GM21390 (cell line): ENCODE results near the gene VAT1L.
A peak's percentile ranks its signal among the peaks of the same experiment; 100 is the strongest.
"Not testable (repeated sequence)": the region's sequence is repeated elsewhere in the genome, so short reads cannot be mapped to it uniquely, and the experiment has no call there.

Experiments
- ATAC-seq: cut with Tn5 transposase; IDR thresholded peaks from one replicate; pipeline ENCODE4 v1.9.1; 2021; ENCODE audit not compliant: unreplicated experiment

Gene VAT1L

GRCh38 chr16:77987810-77988209, 199.4 kb downstream of the VAT1L start:
- ATAC-seq, result no peak

- ATAC-seq, result no peak
Measured at GRCh38 chr16:77989846-77990245, 201.5 kb downstream of the VAT1L start.

GRCh38 chr16:77991701-77992100, 203.3 kb downstream of the VAT1L start:
- ATAC-seq, result no peak

- not testable (repeated sequence) for ATAC-seq
Measured at GRCh38 chr16:77992381-77992780, 204.0 kb downstream of the VAT1L start.

- no peak for ATAC-seq
Measured at GRCh38 chr16:77993111-77993985, 205.0 kb downstream of the VAT1L start.

- no peak for ATAC-seq
Measured at GRCh38 chr16:77995843-77996455, 207.6 kb downstream of the VAT1L start.

GRCh38 chr16:77998350-77999023, 210.1 kb downstream of the VAT1L start:
- no peak for ATAC-seq

GRCh38 chr16:78001451-78002025, 213.2 kb downstream of the VAT1L start:
- no peak for ATAC-seq

GRCh38 chr16:78002915-78003538, 214.7 kb downstream of the VAT1L start:
- peak; percentile 100 for ATAC-seq

- ATAC-seq, result no peak
Measured at GRCh38 chr16:78004517-78004916, 216.2 kb downstream of the VAT1L start.

- no peak for ATAC-seq
Measured at GRCh38 chr16:78005881-78006280, 217.5 kb downstream of the VAT1L start.

- ATAC-seq, result no peak
Measured at GRCh38 chr16:78007121-78007520, 218.8 kb downstream of the VAT1L start.

GRCh38 chr16:78022347-78023060, 234.1 kb downstream of the VAT1L start, which contains the start of gene CLEC3A:
CLEC3A (plus strand) TSS chr16:78022548; CDS start chr16:78022627, 79 bp downstream.
- no peak for ATAC-seq

GRCh38 chr16:78024159-78024558, 235.8 kb downstream of the VAT1L start:
- ATAC-seq, result no peak

GRCh38 chr16:78025631-78026030, 237.3 kb downstream of the VAT1L start:
- no peak for ATAC-seq

GRCh38 chr16:78028018-78028417, 239.7 kb downstream of the VAT1L start:
- no peak for ATAC-seq
